DOHH2 (cell line): ENCODE results near the gene TOMM70.

Source experiments
- H3F3A ChIP-seq: fragments of 200-600 bp; sonication (generic), shearing (Covaris generic); 2 replicates; pipeline ENCODE4 v1.6.0; 2016; ENCODE audit warnings: antibody characterized with exemption, mild to moderate bottlenecking; ENCODE audit not compliant: control insufficient read depth, insufficient read depth
- H3K27ac ChIP-seq: fragments of 200-600 bp; sonication (generic); 2 replicates; pipeline ENCODE4 v1.5.1; 2014; ENCODE audit warnings: low read depth, mild to moderate bottlenecking, low read length, moderate library complexity
- H3K27me3 ChIP-seq: fragments of 200-600 bp; sonication (generic); 2 replicates; pipeline ENCODE4 v1.6.1; 2014; ENCODE audit warnings: mild to moderate bottlenecking, low read length, mixed read lengths; ENCODE audit not compliant: control insufficient read depth
- H3K36me3 ChIP-seq: fragments of 200-600 bp; sonication (generic); 2 replicates; pipeline ENCODE4 v1.6.1; 2014; ENCODE audit warnings: mild to moderate bottlenecking, low read length, moderate library complexity, mixed read lengths; ENCODE audit not compliant: control insufficient read depth
- H3K4me1 ChIP-seq: fragments of 200-600 bp; sonication (generic); 2 replicates; pipeline ENCODE4 v1.6.1; 2014; ENCODE audit warnings: mild to moderate bottlenecking, low read length, mixed read lengths; ENCODE audit not compliant: control insufficient read depth
- H3K4me2 ChIP-seq: fragments of 200-600 bp; sonication (generic); 2 replicates; pipeline ENCODE4 v1.6.0; 2014; ENCODE audit warnings: mild to moderate bottlenecking, low read length, moderate library complexity
- H3K4me3 ChIP-seq: fragments of 200-600 bp; sonication (generic); 2 replicates; pipeline ENCODE4 v1.5.1; 2014; ENCODE audit warnings: mild to moderate bottlenecking, low read length, mixed read lengths
- H3K79me2 ChIP-seq: fragments of 200-600 bp; sonication (generic); 2 replicates; pipeline ENCODE4 v1.6.1; 2014; ENCODE audit warnings: mild to moderate bottlenecking, low read length, mixed read lengths; ENCODE audit not compliant: control insufficient read depth
- H3K9me2 ChIP-seq: fragments of 200-600 bp; sonication (generic); replicated peaks from 2 replicates; pipeline ENCODE4 v1.6.1; 2014; ENCODE audit warnings: mild to moderate bottlenecking, low read length, mixed read lengths; ENCODE audit not compliant: control insufficient read depth
- H3K9me3 ChIP-seq: fragments of 200-600 bp; sonication (generic); 2 replicates; pipeline ENCODE4 v1.6.1; 2014; ENCODE audit warnings: antibody characterized with exemption, low read length, mixed read lengths; ENCODE audit not compliant: control insufficient read depth, insufficient read depth
- H4K20me1 ChIP-seq: fragments of 200-600 bp; sonication (generic); 2 replicates; pipeline ENCODE4 v1.6.0; 2014; ENCODE audit warnings: low read depth, mild to moderate bottlenecking, antibody characterized with exemption, low read length, moderate library complexity; ENCODE audit not compliant: control insufficient read depth, insufficient read depth
- CTCF ChIP-seq: fragments of 200-600 bp; sonication (generic); IDR thresholded peaks from one replicate; pipeline ENCODE4 v1.5.1; 2014; ENCODE audit warnings: antibody characterized with exemption, mild to moderate bottlenecking, low read depth, low read length; ENCODE audit not compliant: poor library complexity, severe bottlenecking
- EZH2phosphoT487 ChIP-seq: fragments of 200-600 bp; sonication (generic); IDR thresholded peaks from 2 replicates; pipeline ENCODE4 v1.6.1; 2017; ENCODE audit warnings: borderline replicate concordance, mild to moderate bottlenecking, antibody characterized with exemption, low read length, moderate library complexity, mixed read lengths

TOMM70 gene

GRCh38 chr3:100427699-100428098 is 26.8 kb upstream of the TOMM70 start:
- H3F3A ChIP-seq = no peaks in the 10 kb centered on the region
- no peaks in the 10 kb centered on the region for H3K4me1 ChIP-seq
- no peaks in the 10 kb centered on the region for H3K79me2 ChIP-seq
- TF ChIP-seq EZH2phosphoT487 = no peak
- TF ChIP-seq CTCF = no peak
- H3K27ac ChIP-seq = no peak overlapping the region
- no peaks in the 10 kb centered on the region for H3K27me3 ChIP-seq
- no peaks in the 10 kb centered on the region for H3K9me2 ChIP-seq
- no peaks in the 10 kb centered on the region for H4K20me1 ChIP-seq
- no peaks in the 10 kb centered on the region for H3K9me3 ChIP-seq
- H3K4me3 ChIP-seq = no peak overlapping the region
- H3K4me2 ChIP-seq = no peak overlapping the region
- no peaks in the 10 kb centered on the region for H3K36me3 ChIP-seq

- Histone ChIP-seq H3K4me1 (no peaks in the 10 kb centered on the region), H4K20me1 (no peaks in the 10 kb centered on the region), H3K9me2 (no peaks in the 10 kb centered on the region), H3K9me3 (no peaks in the 10 kb centered on the region), H3F3A (no peaks in the 10 kb centered on the region), H3K79me2 (no peaks in the 10 kb centered on the region), H3K27ac (no peak overlapping the region), H3K27me3 (no peaks in the 10 kb centered on the region), H3K36me3 (no peaks in the 10 kb centered on the region), H3K4me3 (no peak overlapping the region), H3K4me2 (no peak overlapping the region)
- TF ChIP-seq EZH2phosphoT487 (no peak), CTCF (no peak)
Measured at GRCh38 chr3:100426067-100426682, 25.3 kb upstream of the TOMM70 start.

GRCh38 chr3:100425316-100425715 is 24.4 kb upstream of the TOMM70 start:
- H3K27ac ChIP-seq = no peak overlapping the region
- no peaks in the 10 kb centered on the region for H3K9me3 ChIP-seq
- TF ChIP-seq CTCF = no peak
- TF ChIP-seq EZH2phosphoT487 = no peak
- H3K79me2 ChIP-seq = no peaks in the 10 kb centered on the region
- no peaks in the 10 kb centered on the region for H3K4me1 ChIP-seq
- no peaks in the 10 kb centered on the region for H3K36me3 ChIP-seq
- no peaks in the 10 kb centered on the region for H3K27me3 ChIP-seq
- no peaks in the 10 kb centered on the region for H3K9me2 ChIP-seq
- H4K20me1 ChIP-seq = no peaks in the 10 kb centered on the region
- no peak overlapping the region for H3K4me3 ChIP-seq
- no peaks in the 10 kb centered on the region for H3F3A ChIP-seq
- no peak overlapping the region for H3K4me2 ChIP-seq
